Airway epithelial cell (primary cell): ENCODE results near the gene UBE2E3. TPM values are rescaled to one million over a fixed set of nuclear protein-coding genes. Genes with fewer than 3 reads are reported as not detected.

ENCODE experiments used
- total RNA-seq: library from RNA; depleted of rRNA; stranded (reverse); fragments of >200 nt; gene quantifications from 2 replicates; pipeline ENCODE4 v1.2.3, GENCODE V29; 2015

Gene UBE2E3
- 65.0 and 72.1 TPM in 2 replicates for total RNA-seq

DNA sequence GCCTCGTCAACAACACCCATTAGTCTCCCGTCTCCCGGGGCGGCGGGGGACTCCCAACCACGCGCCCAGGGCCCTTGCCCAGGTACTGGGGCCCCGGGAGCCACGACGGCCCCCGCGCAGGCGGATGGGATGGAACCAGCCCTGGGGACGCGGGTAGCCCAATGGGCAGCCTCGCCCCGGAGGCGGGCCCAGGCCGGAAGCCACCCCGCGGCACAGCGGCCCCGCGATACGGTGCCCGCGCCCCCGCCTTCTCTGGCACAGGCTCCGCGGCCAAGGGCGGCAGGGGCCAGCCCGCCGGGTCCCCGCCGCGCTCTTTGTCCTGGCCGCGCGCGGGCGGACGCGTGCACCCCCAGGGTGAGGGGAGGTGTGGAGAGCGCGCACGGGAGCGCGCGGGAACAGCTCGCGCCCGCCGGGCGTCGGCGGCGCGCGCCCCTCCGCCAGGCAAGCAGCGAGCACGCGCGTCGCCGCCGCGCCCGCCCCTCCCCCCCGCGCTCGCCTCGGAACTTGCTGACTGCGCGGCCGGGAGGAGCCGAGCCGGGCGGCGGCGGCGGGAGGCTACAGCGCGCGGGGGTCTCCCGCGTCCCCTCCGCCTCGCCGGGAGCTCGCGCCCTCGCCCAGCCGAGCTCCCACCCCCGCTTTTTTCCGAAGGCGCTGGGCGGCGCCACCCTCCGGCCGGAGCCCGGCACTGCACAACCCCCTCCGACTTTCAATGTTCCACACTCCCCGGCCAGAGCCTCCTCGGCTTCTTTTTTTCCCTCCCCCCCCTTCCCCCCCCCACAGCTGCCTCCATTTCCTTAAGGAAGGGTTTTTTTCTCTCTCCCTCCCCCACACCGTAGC is at the start of gene UBE2E3:
Gene UBE2E3, plus strand, starts transcription at position 500 of the 837 bp plus-strand sequence. CDS start 1,438 bp downstream, outside the sequence.

